Colonic mucosa (tissue), 4 donors: ENCODE results near the gene EGFL7. TPM values are rescaled to one million over a fixed set of nuclear protein-coding genes. Genes with fewer than 3 reads are reported as not detected.

Source experiments
- DNase-seq: peaks from one replicate; pipeline ENCODE4 v3.0.0-alpha.2; 2020
- H3K27ac ChIP-seq: fragments of 200-600 bp; one replicate; pipeline ENCODE4 v1.8.0; 2021
- H3K27me3 ChIP-seq: fragments of 200-600 bp; one replicate; pipeline ENCODE4 v1.8.0; 2021
- H3K36me3 ChIP-seq: fragments of 200-600 bp; one replicate; pipeline ENCODE4 v1.8.0; 2021
- H3K4me1 ChIP-seq: fragments of 200-600 bp; one replicate; pipeline ENCODE4 v1.8.0; 2021; ENCODE audit warnings: mild to moderate bottlenecking
- H3K4me3 ChIP-seq: fragments of 200-600 bp; one replicate; pipeline ENCODE4 v1.8.0; 2021
- H3K9ac ChIP-seq, 2 donors: one replicate each; pipeline ENCODE4 v1.7.0; 2013; ENCODE audit warnings: control low read depth in 2 of 2, low read depth in 2 of 2, low read length in 2 of 2
- H3K9me3 ChIP-seq: fragments of 200-600 bp; one replicate; pipeline ENCODE4 v1.8.0; 2021
- intact Hi-C: fragments of 100-400 bp; cut with DNase I; formaldehyde crosslinking; loops from one replicate; pipeline ENCODE4 v1.14.1; 2022
- total RNA-seq, 2 donors: library from RNA; stranded (reverse); fragmentation: NEBNext Ultra II Directional in 1 of 2; extraction: Animal tissue kit (Norgen Biotek cat#: 25700) in 1 of 2; gene quantifications; one replicate each; pipeline ENCODE4 v1.2.1, GENCODE V29; 2021
- TF ChIP-seq, protein P1 (sequence below): fragments of 200-600 bp; IDR thresholded peaks from one replicate; pipeline ENCODE4 v1.8.0; 2022; ENCODE audit warnings: antibody characterized with exemption, mild to moderate bottlenecking
- donor health status: healthy.
- donor health status: DM: no; HTN: no; CAD: no.
- donor health status: DM: no; HTN: no; CAD: no.

The EGFL7 gene
- total RNA-seq, 2 donors from 2014 or later, result 17.3 to 28.4 TPM

GRCh38 chr9:136678034-136678433 is 15.3 kb downstream of the EGFL7 start:
- Histone ChIP-seq H3K36me3 (no peaks in the 10 kb centered on the region), H3K27ac (no peak overlapping the region), H3K4me1 (no peaks in the 10 kb centered on the region), H3K9me3 (no peaks in the 10 kb centered on the region), H3K9ac (no peak overlapping the region), H3K4me3 (no peak overlapping the region), H3K27me3 (no peaks in the 10 kb centered on the region)
- intact Hi-C loops, result no loop called here
- TF ChIP-seq, protein P1, sequence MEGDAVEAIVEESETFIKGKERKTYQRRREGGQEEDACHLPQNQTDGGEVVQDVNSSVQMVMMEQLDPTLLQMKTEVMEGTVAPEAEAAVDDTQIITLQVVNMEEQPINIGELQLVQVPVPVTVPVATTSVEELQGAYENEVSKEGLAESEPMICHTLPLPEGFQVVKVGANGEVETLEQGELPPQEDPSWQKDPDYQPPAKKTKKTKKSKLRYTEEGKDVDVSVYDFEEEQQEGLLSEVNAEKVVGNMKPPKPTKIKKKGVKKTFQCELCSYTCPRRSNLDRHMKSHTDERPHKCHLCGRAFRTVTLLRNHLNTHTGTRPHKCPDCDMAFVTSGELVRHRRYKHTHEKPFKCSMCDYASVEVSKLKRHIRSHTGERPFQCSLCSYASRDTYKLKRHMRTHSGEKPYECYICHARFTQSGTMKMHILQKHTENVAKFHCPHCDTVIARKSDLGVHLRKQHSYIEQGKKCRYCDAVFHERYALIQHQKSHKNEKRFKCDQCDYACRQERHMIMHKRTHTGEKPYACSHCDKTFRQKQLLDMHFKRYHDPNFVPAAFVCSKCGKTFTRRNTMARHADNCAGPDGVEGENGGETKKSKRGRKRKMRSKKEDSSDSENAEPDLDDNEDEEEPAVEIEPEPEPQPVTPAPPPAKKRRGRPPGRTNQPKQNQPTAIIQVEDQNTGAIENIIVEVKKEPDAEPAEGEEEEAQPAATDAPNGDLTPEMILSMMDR, result no peak
- DNase-seq, result no peak

- Histone ChIP-seq H3K9ac (no peak overlapping the region), H3K36me3 (no peaks in the 10 kb centered on the region)
Observed at GRCh38 chr9:136678624-136679023, 15.9 kb downstream of the EGFL7 start.

GRCh38 chr9:136679431-136679941 is 16.8 kb downstream of the EGFL7 start:
- Histone ChIP-seq H3K36me3 (no peaks in the 10 kb centered on the region), H3K4me1 (no peaks in the 10 kb centered on the region), H3K4me3 (no peak overlapping the region), H3K9ac (no peak overlapping the region), H3K27me3 (no peaks in the 10 kb centered on the region), H3K9me3 (no peaks in the 10 kb centered on the region), H3K27ac (no peak overlapping the region)
- TF ChIP-seq, protein P1, result no peak
- DNase-seq, result no peak
- intact Hi-C loops, result no loop called here

More at GRCh38 chr9:136678624-136679023, 15.9 kb downstream of the EGFL7 start:
- no peaks in the 10 kb centered on the region for H3K9me3 ChIP-seq
- TF ChIP-seq, protein P1, result no peak
- H3K27me3 ChIP-seq, result no peaks in the 10 kb centered on the region
- no peaks in the 10 kb centered on the region for H3K4me1 ChIP-seq
- DNase-seq, result no peak
- H3K27ac ChIP-seq, result no peak overlapping the region
- intact Hi-C loops, result no loop called here
- no peak overlapping the region for H3K4me3 ChIP-seq

DNA sequence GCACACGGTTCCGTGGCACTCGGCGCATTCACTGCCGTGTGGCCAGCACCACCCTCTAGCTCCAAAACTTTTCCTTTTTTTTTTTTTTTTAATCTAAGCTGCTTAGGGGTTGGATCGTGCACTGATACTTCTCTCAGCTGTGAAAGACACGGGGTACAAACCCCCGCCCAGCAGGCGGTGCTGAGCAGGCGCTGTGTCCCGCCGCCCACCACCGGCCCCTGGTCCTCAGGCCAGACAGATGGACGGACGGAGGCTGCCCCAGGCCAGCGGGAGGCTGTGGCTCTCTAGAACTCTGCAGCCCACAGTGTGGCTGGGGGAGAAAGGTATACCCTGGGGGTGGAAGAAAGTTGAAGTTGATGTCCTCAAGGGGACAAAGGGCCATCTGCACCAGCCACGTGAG is 18.3 kb downstream of the EGFL7 start:
- H3K4me1 ChIP-seq, result peaks cover 9% of the 10 kb centered on the region
- no peaks in the 10 kb centered on the region for H3K36me3 ChIP-seq
- H3K4me3 ChIP-seq, result no peak overlapping the region
- TF ChIP-seq, protein P1, result no peak
- H3K27ac ChIP-seq, result no peak overlapping the region
- intact Hi-C loops, result no loop called here
- H3K9ac ChIP-seq, result no peak overlapping the region
- no peak for DNase-seq
- no peaks in the 10 kb centered on the region for H3K27me3 ChIP-seq
- no peaks in the 10 kb centered on the region for H3K9me3 ChIP-seq

- Histone ChIP-seq H3K9me3 (no peaks in the 10 kb centered on the region), H3K27ac (no peak overlapping the region), H3K4me1 (peaks cover 10% of the 10 kb centered on the region), H3K9ac (no peak overlapping the region), H3K36me3 (no peaks in the 10 kb centered on the region), H3K4me3 (no peak overlapping the region), H3K27me3 (no peaks in the 10 kb centered on the region)
- TF ChIP-seq, protein P1, result no peak
- intact Hi-C loops, result no loop called here
- no peak for DNase-seq
Observed at GRCh38 chr9:136681945-136682699, 19.4 kb downstream of the EGFL7 start.
